H1 (cell line): Measurements from ENCODE around the gene CCDC24. TPM values are rescaled to one million over a fixed set of nuclear protein-coding genes. Genes with fewer than 3 reads are reported as not detected.
A peak's percentile ranks its signal among the peaks of the same experiment; 100 is the strongest.

Experiments
- CTCF ChIA-PET: fragments of 300-600 bp; sonication (Branson Sonifier 250); formaldehyde crosslinking; loops from one replicate; lab custom pipeline; 2021; ENCODE audit not compliant: partially characterized antibody; lab: Charles Lee
- POLR2A ChIA-PET: fragments of 300-600 bp; sonication (Branson Sonifier 250); formaldehyde crosslinking; loops from one replicate; lab custom pipeline; 2021; ENCODE audit warnings: inconsistent platforms; ENCODE audit not compliant: partially characterized antibody; lab: Charles Lee
- DNase-seq, 2 experiments: peaks; one replicate each; pipeline versions ENCODE4 v3.0.0 to v3.0.0-alpha.2; 2010 to 2022; ENCODE audit warnings: low spot score in 2 of 2, low read depth in 1 of 2, mixed read lengths in 1 of 2
- FAIRE-seq: peaks from 2 replicates; lab custom pipeline; 2011; peaks lifted over from hg19 to GRCh38; lab: Jason Lieb, UNC
- H2AFZ ChIP-seq: 2 replicates; pipeline ENCODE4 v1.8.1; 2012; ENCODE audit warnings: low read length, inconsistent platforms
- H2AK5ac ChIP-seq: 2 replicates; pipeline ENCODE4 v1.6.1; 2013; ENCODE audit warnings: low read depth, low read length
- H2BK120ac ChIP-seq: replicated peaks from 2 replicates; pipeline ENCODE3; 2013; ENCODE audit warnings: low read depth, low read length, inconsistent platforms
- H2BK12ac ChIP-seq: 2 replicates; pipeline ENCODE4 v1.6.1; 2013; ENCODE audit warnings: low read depth, low read length
- H2BK15ac ChIP-seq: 2 replicates; pipeline ENCODE4 v1.6.1; 2013; ENCODE audit warnings: low read length
- H2BK20ac ChIP-seq: 2 replicates; pipeline ENCODE4 v1.6.1; 2013; ENCODE audit warnings: low read length
- H2BK5ac ChIP-seq: 2 replicates; pipeline ENCODE4 v1.6.1; 2013; ENCODE audit warnings: low read depth, low read length
- H3K14ac ChIP-seq: 2 replicates; pipeline ENCODE4 v1.6.1; 2013; ENCODE audit warnings: inconsistent platforms; ENCODE audit not compliant: insufficient read length
- H3K18ac ChIP-seq: 2 replicates; pipeline ENCODE4 v1.6.1; 2013; ENCODE audit warnings: low read length; ENCODE audit errors: extremely low read depth
- H3K23ac ChIP-seq: 2 replicates; pipeline ENCODE4 v1.6.1; 2013; ENCODE audit warnings: inconsistent platforms; ENCODE audit not compliant: insufficient read length
- H3K23me2 ChIP-seq: 2 replicates; pipeline ENCODE4 v1.6.1; 2013; ENCODE audit warnings: low read depth, low read length
- H3K27ac ChIP-seq: 2 replicates; pipeline ENCODE4 v1.6.1; 2011; ENCODE audit warnings: low read depth, low read length, inconsistent platforms
- H3K27me3 ChIP-seq, 4 experiments: replicated peaks in 1 of 4; 1 replicate in 1 of 4; 2 replicates in 3 of 4; pipeline versions ENCODE4 v1.6.1 to v1.8.1; 2011 to 2013; ENCODE audit warnings: low read length in 3 of 4, mild to moderate bottlenecking in 3 of 4, inconsistent platforms in 2 of 4, mixed read lengths in 2 of 4, moderate library complexity in 1 of 4; ENCODE audit not compliant: control insufficient read depth in 3 of 4, insufficient read depth in 3 of 4; ENCODE audit errors: extremely low read depth in 1 of 4
- H3K36me3 ChIP-seq, 4 experiments: 2 replicates each; pipeline versions ENCODE4 v1.6.1 to v1.8.1; 2011 to 2013; ENCODE audit warnings: mild to moderate bottlenecking in 4 of 4, low read length in 3 of 4, moderate library complexity in 2 of 4, control low read depth in 1 of 4, inconsistent platforms in 1 of 4; ENCODE audit not compliant: insufficient read depth in 4 of 4, control insufficient read depth in 2 of 4
- H3K4ac ChIP-seq: replicated peaks from 2 replicates; pipeline ENCODE3; 2013; ENCODE audit warnings: low read length, low read depth, mixed read lengths, inconsistent platforms; ENCODE audit not compliant: insufficient read length
- H3K4me1 ChIP-seq, 4 experiments: replicated peaks in 1 of 4; 1 replicate in 1 of 4; 2 replicates in 3 of 4; pipeline versions ENCODE4 v1.6.1 to v1.8.1; 2011 to 2013; ENCODE audit warnings: low read length in 3 of 4, inconsistent platforms in 2 of 4, mixed read lengths in 1 of 4; ENCODE audit not compliant: insufficient read depth in 4 of 4, control insufficient read depth in 3 of 4
- H3K4me2 ChIP-seq, 2 experiments: 2 replicates each; pipeline versions ENCODE4 v1.6.1 to v1.8.1; 2011 to 2013; ENCODE audit warnings: low read depth in 2 of 2, low read length in 2 of 2, control low read depth in 1 of 2, inconsistent platforms in 1 of 2, mild to moderate bottlenecking in 1 of 2; ENCODE audit not compliant: insufficient read depth in 1 of 2
- H3K4me3 ChIP-seq, 4 experiments: fragments of 200-600, 300-600 bp in 1 of 4; sonication (generic), shearing (Covaris generic), sonication (Bioruptor Twin) in 1 of 4; 2 replicates each; pipeline versions ENCODE4 v1.5.1 to v1.8.1; 2011 to 2016; ENCODE audit warnings: low read length in 4 of 4, low read depth in 3 of 4, control low read depth in 2 of 4, inconsistent platforms in 2 of 4, mild to moderate bottlenecking in 2 of 4, mixed read lengths in 1 of 4, moderate library complexity in 1 of 4; ENCODE audit not compliant: insufficient read depth in 2 of 4; ENCODE audit errors: extremely low read depth in 1 of 4
- H3K56ac ChIP-seq: replicated peaks from 2 replicates; pipeline ENCODE3; 2013; ENCODE audit warnings: low read depth, mild to moderate bottlenecking, mixed read lengths, low read length, inconsistent platforms; ENCODE audit not compliant: insufficient read length
- H3K79me1 ChIP-seq: 2 replicates; pipeline ENCODE4 v1.6.1; 2013; ENCODE audit warnings: low read depth, low read length, control low read depth
- H3K79me2 ChIP-seq, 2 experiments: 2 replicates each; pipeline versions ENCODE4 v1.6.1 to v1.8.1; 2012 to 2013; ENCODE audit warnings: low read length in 2 of 2, mild to moderate bottlenecking in 2 of 2, inconsistent platforms in 1 of 2; ENCODE audit not compliant: insufficient read depth in 2 of 2, control insufficient read depth in 1 of 2
- H3K9ac ChIP-seq, 4 experiments: replicated peaks in 1 of 4; 1 replicate in 1 of 4; 2 replicates in 3 of 4; pipeline versions ENCODE4 v1.6.1 to v1.8.1; 2011 to 2013; ENCODE audit warnings: low read depth in 3 of 4, low read length in 3 of 4, control low read depth in 2 of 4, mild to moderate bottlenecking in 2 of 4, moderate library complexity in 2 of 4, inconsistent platforms in 1 of 4; ENCODE audit errors: extremely low read depth in 1 of 4
- H3K9me3 ChIP-seq, 2 experiments: 2 replicates each; pipeline versions ENCODE4 v1.6.1 to v1.8.1; 2012 to 2013; ENCODE audit warnings: mild to moderate bottlenecking in 2 of 2, moderate library complexity in 2 of 2, control low read depth in 1 of 2, inconsistent platforms in 1 of 2, low read depth in 1 of 2, low read length in 1 of 2, mixed read lengths in 1 of 2; ENCODE audit not compliant: insufficient read depth in 2 of 2
- H4K20me1 ChIP-seq, 2 experiments: replicated peaks in 1 of 2; 2 replicates each; pipeline versions ENCODE3 to v1.8.1; 2011 to 2013; ENCODE audit warnings: inconsistent platforms in 2 of 2, low read length in 2 of 2, mild to moderate bottlenecking in 1 of 2; ENCODE audit not compliant: insufficient read depth in 2 of 2, control insufficient read depth in 1 of 2
- H4K5ac ChIP-seq: 2 replicates; pipeline ENCODE4 v1.6.1; 2013; ENCODE audit warnings: low read length, low read depth, mixed read lengths, inconsistent platforms; ENCODE audit not compliant: insufficient read length
- H4K8ac ChIP-seq: 2 replicates; pipeline ENCODE4 v1.8.0; 2013; ENCODE audit warnings: mild to moderate bottlenecking, moderate library complexity, low read length, inconsistent platforms; ENCODE audit not compliant: insufficient read depth; ENCODE audit errors: extremely low read depth
- H4K91ac ChIP-seq: replicated peaks from 2 replicates; pipeline ENCODE3; 2013; ENCODE audit warnings: low read length, mixed read lengths, inconsistent platforms; ENCODE audit not compliant: insufficient read length
- BCL11A ChIP-seq, 2 experiments: IDR thresholded peaks; one replicate each; pipeline ENCODE4 v1.6.1; 2011; ENCODE audit warnings: low read depth in 2 of 2, low read length in 2 of 2, mild to moderate bottlenecking in 2 of 2
- CEBPB ChIP-seq: IDR thresholded peaks from 2 replicates; pipeline ENCODE4 v1.6.1; 2012; ENCODE audit warnings: low read depth, low read length
- EP300 ChIP-seq, 2 experiments: IDR thresholded peaks; 1 replicate in 1 of 2; 2 replicates in 1 of 2; pipeline ENCODE4 v1.6.1; 2011 to 2012; ENCODE audit warnings: low read depth in 2 of 2, low read length in 2 of 2, mild to moderate bottlenecking in 2 of 2, borderline replicate concordance in 1 of 2, inconsistent platforms in 1 of 2, moderate library complexity in 1 of 2
- POLR2A ChIP-seq, 2 experiments: IDR thresholded peaks; 1 replicate in 1 of 2; 2 replicates in 1 of 2; pipeline ENCODE4 v1.6.1; 2011; ENCODE audit warnings: low read depth in 2 of 2, low read length in 2 of 2, mild to moderate bottlenecking in 2 of 2; ENCODE audit errors: control extremely low read depth in 1 of 2
- RNF2 ChIP-seq: fragments of 200-900, 300-1000 bp; sonication (generic); IDR thresholded peaks from 2 replicates; pipeline ENCODE4 v1.7.1; 2016; ENCODE audit warnings: borderline replicate concordance, low read depth, mild to moderate bottlenecking, antibody characterized with exemption, low read length; ENCODE audit not compliant: poor library complexity, severe bottlenecking; ENCODE audit errors: missing control alignments
- SIRT6 ChIP-seq: IDR thresholded peaks from one replicate; pipeline ENCODE4 v1.7.1; 2012; ENCODE audit warnings: low read length, inconsistent platforms
- SP4 ChIP-seq: IDR thresholded peaks from 2 replicates; pipeline ENCODE4 v1.6.1; 2012; ENCODE audit warnings: low read length, inconsistent platforms
- SRF ChIP-seq: IDR thresholded peaks from 2 replicates; pipeline ENCODE4 v1.6.1; 2011; ENCODE audit warnings: mild to moderate bottlenecking, low read depth, low read length, moderate library complexity
- YY1 ChIP-seq: IDR thresholded peaks from 2 replicates; pipeline ENCODE4 v1.6.1; 2011; ENCODE audit warnings: low read depth, mild to moderate bottlenecking, low read length
- WGBS, 2 experiments: shearing (Covaris generic) in 1 of 2; methylation state at CpG; one replicate each; pipeline versions ENCODE4 v1.1.6 to v1.1.7; 2013 to 2015; ENCODE audit warnings: low lambda C conversion rate in 2 of 2, mixed read lengths in 2 of 2, inconsistent platforms in 1 of 2, low coverage in 1 of 2, missing lambda C conversion rate in 1 of 2; ENCODE audit not compliant: insufficient replicate concordance in 2 of 2, insufficient coverage in 1 of 2, insufficient read length in 1 of 2; ENCODE audit errors: extremely low coverage in 1 of 2, missing lambda C conversion rate in 1 of 2; 5-methylcytosine and 5-hydroxymethylcytosine counted together
- polyA plus RNA-seq, 7 experiments: library from polyadenylated mRNA; depleted of rRNA in 3 of 7; stranded (reverse) in 5 of 7; unstranded in 2 of 7; fragments of >200 nt in 5 of 7; fragments of 200-250 nt in 2 of 7; gene quantifications; 1 replicate in 5 of 7; 2 replicates in 1 of 7; 4 replicates in 1 of 7; pipeline versions ENCODE4 v1.2.1 to v1.2.3, GENCODE V29; 2011 to 2013; ENCODE audit warnings: missing spikeins in 2 of 7, mixed read lengths in 2 of 7
- total RNA-seq: library from RNA; stranded (reverse); fragmentation: NEBNext Ultra II Directional; extraction: Animal tissue kit (Norgen Biotek cat#: 25700); gene quantifications from 2 replicates; pipeline ENCODE4 v1.2.1, GENCODE V29; 2021
- TF ChIP-seq, protein P1 (sequence below): IDR thresholded peaks from 2 replicates; pipeline ENCODE4 v1.6.1; 2011; ENCODE audit warnings: low read depth, mild to moderate bottlenecking, low read length; ENCODE audit not compliant: insufficient read depth

CCDC24 gene
- total and polyA plus RNA-seq, 2 of the 8 experiments (the other 6 are each of a cell fraction or from before 2014, with no cell fraction given) = 11.2 to 11.4 TPM

DNA sequence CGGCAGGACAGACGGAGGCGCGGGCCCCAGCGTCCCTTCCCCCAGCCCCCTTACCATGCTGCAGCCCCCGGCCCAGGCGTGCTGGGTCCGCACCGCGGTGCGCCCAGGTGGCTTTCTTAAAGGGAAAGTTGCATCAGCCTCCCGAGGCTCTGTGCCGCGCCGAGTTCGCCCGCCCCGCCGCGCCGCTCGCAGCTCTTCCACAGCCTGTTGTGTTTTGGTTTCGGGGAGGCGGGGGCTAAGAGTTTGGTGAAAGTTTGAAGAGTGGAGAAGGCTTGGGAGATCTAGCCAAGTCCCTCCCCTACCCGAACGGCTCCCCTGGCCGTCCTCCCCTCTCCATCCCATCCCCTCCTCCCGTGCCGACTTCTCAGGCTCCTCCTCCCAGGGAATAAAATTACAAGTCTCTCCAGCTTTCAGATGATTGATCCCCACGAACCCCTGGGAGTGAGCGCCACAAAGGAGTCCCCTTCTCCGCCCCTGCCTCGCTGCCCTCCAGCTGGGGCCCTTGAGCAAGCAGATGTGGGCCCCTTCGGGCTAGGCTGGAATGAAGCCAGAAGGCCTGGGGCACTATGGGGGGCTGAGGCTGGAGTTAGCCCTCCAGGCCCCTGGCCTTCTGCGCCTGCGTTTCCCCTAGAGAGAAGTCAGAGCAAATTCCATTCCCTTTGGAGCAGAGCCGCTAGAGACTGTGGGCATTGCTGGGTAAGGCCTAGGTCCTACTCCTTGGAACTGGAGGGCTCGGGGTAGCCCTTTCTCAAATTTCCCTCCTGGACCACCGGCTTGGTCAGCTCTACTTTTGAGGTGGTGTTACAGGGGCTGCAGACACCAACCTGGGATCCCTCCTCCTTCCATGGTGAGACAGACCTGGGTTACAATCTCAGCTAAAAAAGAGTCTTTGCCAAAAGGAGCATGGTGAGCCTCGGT lies 40.1 kb downstream of the CCDC24 start, which contains the start of gene SLC6A9:
Gene SLC6A9 (minus strand): TSS at position 211 of the 918 bp plus-strand sequence. CDS start 7,185 bp downstream, outside the sequence.
- Histone ChIP-seq H3K4me3 (peak within 1 kb of the TSS; percentile 78 to 96 (median 86)), H4K91ac (peak within 1 kb of the TSS; percentile 81), H3K4ac (peak within 1 kb of the TSS; percentile 24), H3K56ac (peak within 1 kb of the TSS; percentile 95), H2BK5ac (peak within 1 kb of the TSS; percentile 91; the same call in 1 of the 2 replicates), H3K18ac (peak within 1 kb of the TSS; percentile 98), H3K27ac (peak within 1 kb of the TSS; percentile 73; the same call in 1 of the 2 replicates), H3K79me2 (peaks cover 0 to 24% of the 10 kb centered on the region in 2 experiments; a peak in 2 of 4 replicates), H3K23me2 (peaks cover 4% of the 10 kb centered on the region; the same call in 1 of the 2 replicates), H2BK120ac (no peak within 1 kb of the TSS), H3K9me3 (no peaks in the 10 kb centered on the region), H3K27me3 (no peaks in the 10 kb centered on the region), H2AK5ac (peak within 1 kb of the TSS; percentile 68; the same call in 1 of the 2 replicates), H4K20me1 (peaks cover 3 to 6% of the 10 kb centered on the region in 2 experiments), H2BK12ac (0 out of 2 replicates have a peak within 1 kb of the TSS, but pooled peaks have one; percentile 13), H3K79me1 (peaks cover 5% of the 10 kb centered on the region), H3K23ac (no peak within 1 kb of the TSS), H3K4me2 (peak within 1 kb of the TSS; percentile 66 to 97), H2AFZ (no peak within 1 kb of the TSS; the same call in 1 of the 2 replicates), H3K14ac (no peak within 1 kb of the TSS), H3K4me1 (peaks cover 13 to 28% (median 15%) of the 10 kb centered on the region in 4 experiments), H2BK15ac (peak within 1 kb of the TSS; percentile 29), H4K8ac (peak within 1 kb of the TSS; percentile 90), H2BK20ac (no peak within 1 kb of the TSS), H4K5ac (peak within 1 kb of the TSS; percentile 73), H3K36me3 (no peaks in the 10 kb centered on the region), H3K9ac (peak within 1 kb of the TSS; percentile 70 to 82 (median 76))
- CTCF ChIA-PET = interaction anchor here (0.6 to 13.5 kb wide), 7 partner anchors 15 to 101 kb away, joined by 3 to 239 read pairs (median 68); partner anchors contain the start of genes CCDC24 and DPH2
- WGBS, 2 experiments = 6% methylated on average over 36 of the region's 40 CpGs; no CpG with 5 or more reads in 1 of the 2 experiments
- peak; percentile 47 to 79 for DNase-seq
- FAIRE-seq = no peak
- POLR2A ChIA-PET = interaction anchor here (0.5 to 26.2 kb wide), 22 partner anchors 11 to 1022 kb away, joined by 3 to 544 read pairs (median 4); partner anchors contain the start of genes ARTN, RNU5D-1 and ST3GAL3
- TF ChIP-seq YY1 = no peak
- TF ChIP-seq BCL11A (IDR thresholded peaks at IDR 0.05; ENCODE audit: low read depth in 2 of 2, low read length in 2 of 2) = no peak
- TF ChIP-seq SP4 = 0 out of 2 replicates have a peak, but pooled peaks have one; percentile 26
- no peak for TF ChIP-seq SRF
- TF ChIP-seq SIRT6 = no peak
- TF ChIP-seq RNF2 = no peak
- peak; percentile 76 for TF ChIP-seq CEBPB
- TF ChIP-seq, protein P1, sequence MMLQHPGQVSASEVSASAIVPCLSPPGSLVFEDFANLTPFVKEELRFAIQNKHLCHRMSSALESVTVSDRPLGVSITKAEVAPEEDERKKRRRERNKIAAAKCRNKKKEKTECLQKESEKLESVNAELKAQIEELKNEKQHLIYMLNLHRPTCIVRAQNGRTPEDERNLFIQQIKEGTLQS = no peak
- no peak for TF ChIP-seq EP300 (IDR thresholded peaks at IDR 0.05; ENCODE audit: borderline replicate concordance in 1 of 2, low read depth in 2 of 2, low read length in 2 of 2)
- peak; percentile 0 to 74 for TF ChIP-seq POLR2A (IDR thresholded peaks at IDR 0.05; ENCODE audit: control extremely low read depth in 1 of 2, low read depth in 2 of 2, low read length in 2 of 2)
